SU-DHL-6 (cell line): ENCODE data around the gene NOL9.

Experiments
- EZH2phosphoT487 ChIP-seq: fragments of 200-600 bp; sonication (generic), shearing (Covaris generic); conservative IDR thresholded peaks from 2 replicates; pipeline ENCODE4 v1.6.1; 2018; ENCODE audit warnings: mild to moderate bottlenecking, antibody characterized with exemption, low read length, moderate library complexity, mixed read lengths
- TF ChIP-seq, protein P1 (sequence below): fragments of 200-600 bp; sonication (generic); IDR thresholded peaks from one replicate; pipeline ENCODE4 v1.5.1; 2017; ENCODE audit warnings: antibody characterized with exemption, mild to moderate bottlenecking, low read length, moderate library complexity; ENCODE audit not compliant: insufficient read depth, poor library complexity, severe bottlenecking

- TF ChIP-seq, protein P1, sequence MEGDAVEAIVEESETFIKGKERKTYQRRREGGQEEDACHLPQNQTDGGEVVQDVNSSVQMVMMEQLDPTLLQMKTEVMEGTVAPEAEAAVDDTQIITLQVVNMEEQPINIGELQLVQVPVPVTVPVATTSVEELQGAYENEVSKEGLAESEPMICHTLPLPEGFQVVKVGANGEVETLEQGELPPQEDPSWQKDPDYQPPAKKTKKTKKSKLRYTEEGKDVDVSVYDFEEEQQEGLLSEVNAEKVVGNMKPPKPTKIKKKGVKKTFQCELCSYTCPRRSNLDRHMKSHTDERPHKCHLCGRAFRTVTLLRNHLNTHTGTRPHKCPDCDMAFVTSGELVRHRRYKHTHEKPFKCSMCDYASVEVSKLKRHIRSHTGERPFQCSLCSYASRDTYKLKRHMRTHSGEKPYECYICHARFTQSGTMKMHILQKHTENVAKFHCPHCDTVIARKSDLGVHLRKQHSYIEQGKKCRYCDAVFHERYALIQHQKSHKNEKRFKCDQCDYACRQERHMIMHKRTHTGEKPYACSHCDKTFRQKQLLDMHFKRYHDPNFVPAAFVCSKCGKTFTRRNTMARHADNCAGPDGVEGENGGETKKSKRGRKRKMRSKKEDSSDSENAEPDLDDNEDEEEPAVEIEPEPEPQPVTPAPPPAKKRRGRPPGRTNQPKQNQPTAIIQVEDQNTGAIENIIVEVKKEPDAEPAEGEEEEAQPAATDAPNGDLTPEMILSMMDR: no peak
- no peak for TF ChIP-seq EZH2phosphoT487
These were observed 23.7 kb upstream of the NOL9 start for GRCh38 chr1:6577831-6578525.
